GM19025 (cell line): ENCODE measurements around the gene AGMO.
"Not testable (repeated sequence)": the region's sequence is repeated elsewhere in the genome, so short reads cannot be mapped to it uniquely, and the experiment has no call there.

Source experiments
- ATAC-seq: cut with Tn5 transposase; IDR thresholded peaks from one replicate; pipeline ENCODE4 v1.9.1; 2021; ENCODE audit warnings: mild to moderate bottlenecking, low read depth, moderate library complexity; ENCODE audit not compliant: unreplicated experiment

The AGMO gene

DNA sequence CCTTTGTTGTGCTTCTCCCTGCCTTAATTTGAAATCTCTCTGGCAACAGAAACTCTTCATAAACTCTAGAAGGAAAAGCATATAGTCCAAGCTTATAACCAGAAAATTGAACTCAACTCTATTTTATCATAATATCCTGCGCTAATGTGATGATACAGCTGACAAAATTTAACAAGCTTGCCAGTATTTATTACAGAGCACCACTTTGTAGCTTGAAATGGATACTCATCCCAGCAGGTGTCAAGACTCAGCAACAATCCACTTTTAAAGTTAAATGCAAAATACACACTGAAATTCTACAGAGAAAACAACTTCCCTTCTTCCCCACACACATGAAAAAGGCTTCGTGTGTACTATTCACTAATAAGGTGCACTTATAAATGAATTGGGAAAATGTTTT, 228.9 kb downstream of the AGMO start:
- no peak for ATAC-seq

DNA sequence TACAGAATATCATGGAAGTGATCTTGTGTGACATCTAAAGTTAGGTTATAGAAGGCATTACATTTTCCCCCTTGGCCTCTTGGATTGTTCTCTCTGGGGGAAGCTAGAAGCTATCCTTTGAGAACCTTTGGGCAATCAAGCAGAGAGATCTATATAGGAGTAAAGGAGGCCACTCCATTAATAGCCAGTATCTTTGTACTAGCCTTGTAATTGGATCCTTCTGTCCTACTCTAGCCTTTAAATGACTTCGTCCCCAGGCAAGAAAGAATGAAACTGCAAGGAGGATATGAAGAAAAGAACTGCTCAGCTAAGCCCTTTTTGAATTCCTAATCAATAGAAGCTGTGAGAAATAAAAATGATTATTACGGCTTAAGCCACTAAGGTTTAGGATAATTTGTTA, 230.9 kb downstream of the AGMO start:
- no peak for ATAC-seq

DNA sequence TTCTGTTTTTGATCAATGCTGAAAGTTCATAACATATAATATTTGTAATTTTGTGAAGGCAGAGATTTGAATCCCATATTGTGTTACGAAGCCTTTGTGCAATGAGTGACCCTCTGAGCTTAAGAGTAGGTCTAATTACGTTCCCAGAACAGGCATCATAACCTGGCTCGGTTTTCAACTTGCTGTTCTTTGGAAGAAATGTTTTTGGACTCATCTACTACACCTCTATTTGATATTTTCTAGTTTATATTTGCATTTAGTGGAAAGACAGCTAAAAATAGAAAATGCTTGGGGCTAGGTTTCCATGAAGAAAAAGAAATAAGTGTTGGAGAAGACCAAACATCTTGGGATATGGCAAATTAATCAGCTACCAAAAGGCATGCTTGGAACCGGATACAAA, 234.8 kb downstream of the AGMO start:
- no peak for ATAC-seq

GRCh38 chr7:15326044-15326644, 235.7 kb downstream of the AGMO start:
- ATAC-seq: no peak

GRCh38 chr7:15323550-15323949, 238.3 kb downstream of the AGMO start:
- no peak for ATAC-seq

GRCh38 chr7:15317215-15317614, 244.6 kb downstream of the AGMO start:
- ATAC-seq: no peak

DNA sequence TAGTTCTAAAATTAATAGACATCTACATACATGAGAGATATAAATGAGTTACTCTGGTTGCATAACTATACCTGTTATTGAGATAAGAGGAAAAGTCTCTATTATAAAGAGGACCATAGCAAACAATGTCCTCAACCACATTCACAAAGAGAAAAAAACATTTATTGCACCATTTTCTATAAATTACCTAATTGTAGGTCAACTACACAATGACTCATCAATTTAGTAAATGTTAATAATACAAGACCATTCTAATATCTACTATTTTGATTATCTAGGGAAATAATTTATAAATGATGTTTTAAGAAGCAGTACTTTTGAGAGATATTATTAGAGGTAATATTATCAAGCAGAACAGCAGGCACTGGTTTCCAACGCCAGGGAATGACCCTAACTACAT, 246.1 kb downstream of the AGMO start:
- ATAC-seq: no peak

DNA sequence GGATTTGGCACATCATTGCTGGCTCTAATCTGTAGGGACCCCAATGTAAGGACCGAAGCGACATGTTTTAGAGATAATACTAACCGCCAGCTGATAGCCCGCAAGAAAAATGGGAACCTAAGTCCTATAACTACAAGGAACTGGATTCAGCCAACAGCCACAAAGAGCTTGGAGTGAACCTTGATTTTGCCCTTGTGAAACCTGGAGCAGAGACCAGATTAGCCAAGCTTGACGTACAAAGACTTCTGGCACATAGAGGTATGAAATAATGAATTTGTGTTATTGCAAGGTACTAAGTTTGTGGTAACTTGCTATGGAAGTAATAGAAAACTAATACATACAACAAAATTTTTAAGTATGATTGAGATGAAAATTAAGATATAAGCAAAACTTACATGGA, 246.9 kb downstream of the AGMO start:
- no peak for ATAC-seq

DNA sequence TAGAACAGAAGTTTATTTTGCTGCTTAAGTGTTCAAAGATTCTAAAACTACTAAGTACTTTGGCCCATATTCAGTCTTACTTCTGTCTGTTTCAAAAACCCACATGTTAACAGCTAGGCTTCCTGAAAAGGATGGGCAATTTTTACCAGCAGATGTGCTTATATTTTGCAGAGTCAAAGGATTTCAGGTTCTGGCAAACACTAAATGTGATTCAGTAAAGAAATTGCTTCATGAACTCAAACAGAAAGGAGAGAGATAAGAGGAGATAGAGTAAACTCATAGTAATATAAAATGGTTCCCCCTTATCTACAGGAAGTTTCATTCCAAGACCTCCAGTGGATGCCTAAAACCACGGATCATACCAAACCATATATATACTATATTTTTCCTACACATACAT, 248.5 kb downstream of the AGMO start:
- ATAC-seq: no peak

DNA sequence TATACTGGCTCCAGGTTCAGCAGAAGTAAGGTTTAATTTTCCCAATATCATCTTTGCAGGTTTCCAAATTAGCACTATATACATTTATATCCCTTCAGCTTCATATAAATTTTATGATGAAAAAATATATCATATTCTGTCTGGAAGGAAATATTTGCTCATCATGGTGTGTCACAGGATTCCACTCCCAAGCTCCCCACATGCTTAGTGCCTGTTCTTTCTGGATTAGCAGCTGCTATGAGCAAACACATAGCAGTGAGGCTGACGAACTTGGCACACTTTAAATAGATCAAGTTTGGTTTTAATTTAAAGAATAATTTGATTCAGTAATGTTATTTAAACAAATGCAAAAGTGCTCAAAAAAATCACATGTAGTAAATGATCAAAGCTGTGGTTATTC, 251.9 kb downstream of the AGMO start:
- no peak for ATAC-seq

GRCh38 chr7:15308821-15309220, 253.0 kb downstream of the AGMO start:
- no peak for ATAC-seq

DNA sequence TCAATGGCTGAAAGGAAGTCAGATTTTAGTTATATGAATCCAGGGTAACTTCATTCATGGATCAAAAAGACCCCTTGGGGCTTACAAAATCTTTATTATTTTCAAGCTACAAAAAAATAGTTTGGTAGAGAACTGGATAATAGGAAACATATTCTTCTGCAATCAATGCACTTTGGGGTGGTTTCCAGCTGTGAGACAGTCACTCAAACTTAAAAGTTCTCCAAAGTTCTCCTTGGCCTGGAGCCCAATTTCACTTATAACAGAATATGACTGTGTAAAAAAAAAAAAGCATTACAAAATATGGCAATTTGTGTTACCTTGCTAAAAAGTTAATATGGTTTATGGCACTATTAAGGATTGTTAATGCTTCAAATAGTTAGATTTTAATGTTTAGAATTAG, 255.5 kb downstream of the AGMO start:
- ATAC-seq: no peak

DNA sequence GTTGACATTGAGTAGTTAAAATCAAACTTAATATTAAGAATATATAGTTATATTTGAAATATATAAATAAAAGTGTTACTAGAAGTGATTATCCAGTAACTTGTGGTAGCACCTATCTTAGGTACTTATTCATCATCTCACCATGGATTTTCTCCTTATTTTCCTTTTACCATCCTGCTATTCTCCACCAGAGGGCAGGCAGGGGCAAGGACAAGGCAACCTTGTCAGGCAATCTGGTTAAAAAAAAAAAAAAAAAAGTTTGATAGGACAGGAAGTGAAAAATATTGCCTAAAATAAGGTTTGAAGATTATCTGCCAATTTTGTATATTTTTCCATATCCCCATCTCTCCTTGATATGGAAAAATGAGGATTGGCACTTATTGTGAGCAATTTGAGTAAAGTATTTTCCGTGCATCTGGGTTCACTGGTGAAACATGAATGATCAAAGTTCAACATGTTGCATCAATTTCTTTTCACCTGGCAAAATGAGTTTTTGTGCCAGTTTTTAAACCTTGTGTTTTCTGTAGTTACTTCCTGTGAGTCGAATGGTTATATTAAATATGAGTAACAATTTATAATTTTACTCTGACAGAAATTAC, 256.7 kb downstream of the AGMO start:
- ATAC-seq: no peak

DNA sequence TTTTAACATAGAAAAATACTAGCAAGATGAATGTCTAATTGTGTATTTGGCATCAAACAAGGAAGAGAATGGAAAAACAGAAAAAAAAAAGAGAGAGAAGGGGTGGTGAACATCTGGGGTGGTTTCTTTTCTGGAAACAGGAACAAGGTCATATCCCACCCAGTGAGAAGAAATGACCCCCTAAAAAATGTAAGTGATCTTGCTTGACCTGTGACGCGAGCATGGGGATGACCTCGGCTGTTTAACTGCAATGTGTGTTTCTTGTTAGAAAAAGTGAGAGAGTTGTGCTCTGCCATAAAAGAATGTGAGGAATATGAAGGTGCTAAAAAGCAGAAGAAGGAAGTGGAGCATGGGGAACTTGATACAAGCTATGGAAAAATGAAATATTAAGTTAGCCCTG, 258.5 kb downstream of the AGMO start:
- no peak for ATAC-seq

DNA sequence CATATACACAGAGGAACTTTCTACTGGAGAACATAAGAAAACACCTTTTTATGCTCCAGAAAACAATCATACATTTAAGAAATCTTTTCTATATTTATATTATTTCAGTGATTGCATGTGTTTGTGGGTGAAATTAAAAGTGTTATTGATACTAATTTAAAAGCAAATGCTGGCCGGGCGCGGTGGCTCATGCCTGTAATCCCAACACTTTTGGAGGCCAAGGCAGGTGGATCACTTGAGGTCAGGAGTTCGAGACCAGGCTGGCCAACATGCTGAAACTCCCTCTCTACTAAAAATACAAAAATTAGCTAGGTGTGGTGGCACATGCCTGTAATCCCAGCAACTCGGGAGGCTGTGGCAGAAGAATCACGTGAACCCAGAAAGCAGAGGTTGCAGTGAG, 260.8 kb downstream of the AGMO start:
- ATAC-seq: not testable (repeated sequence)

DNA sequence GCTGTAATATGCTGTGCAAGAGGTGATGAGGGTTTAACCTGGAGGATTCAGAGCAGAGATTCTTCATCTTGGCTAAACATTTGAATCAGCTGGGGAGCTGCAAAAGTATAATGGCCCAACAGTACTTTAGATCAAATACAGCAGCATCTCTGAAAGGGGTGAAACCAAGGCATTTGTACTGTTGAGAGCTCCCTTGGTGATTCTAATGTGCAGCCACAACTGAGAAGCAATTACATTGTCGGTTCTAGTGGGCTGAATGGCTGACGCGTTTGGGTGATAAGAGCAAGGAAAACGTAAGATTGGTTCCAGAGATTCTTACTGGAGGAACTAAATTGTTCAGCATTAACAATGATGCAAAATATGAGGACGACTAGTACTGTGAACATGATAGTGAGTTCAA, 269.7 kb downstream of the AGMO start:
- no peak for ATAC-seq

DNA sequence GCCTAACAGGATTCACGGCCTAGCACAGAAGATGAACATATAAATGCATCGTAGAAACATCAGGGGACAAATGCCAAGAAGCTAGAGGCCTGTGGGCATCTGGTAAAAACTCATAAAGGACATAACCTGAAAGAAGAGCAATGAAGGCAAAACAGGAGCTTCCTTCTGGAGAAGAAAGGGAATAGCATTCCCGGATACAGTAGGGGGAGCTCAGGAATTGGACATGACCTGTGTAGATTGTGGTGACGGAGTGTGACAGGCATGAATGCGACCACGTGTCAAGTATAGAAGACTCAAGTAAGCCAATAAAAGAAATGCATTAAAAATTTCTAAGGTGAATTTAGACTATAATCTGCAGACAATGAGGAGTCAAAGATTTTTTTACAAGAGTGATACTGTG, 270.1 kb downstream of the AGMO start:
- no peak for ATAC-seq

DNA sequence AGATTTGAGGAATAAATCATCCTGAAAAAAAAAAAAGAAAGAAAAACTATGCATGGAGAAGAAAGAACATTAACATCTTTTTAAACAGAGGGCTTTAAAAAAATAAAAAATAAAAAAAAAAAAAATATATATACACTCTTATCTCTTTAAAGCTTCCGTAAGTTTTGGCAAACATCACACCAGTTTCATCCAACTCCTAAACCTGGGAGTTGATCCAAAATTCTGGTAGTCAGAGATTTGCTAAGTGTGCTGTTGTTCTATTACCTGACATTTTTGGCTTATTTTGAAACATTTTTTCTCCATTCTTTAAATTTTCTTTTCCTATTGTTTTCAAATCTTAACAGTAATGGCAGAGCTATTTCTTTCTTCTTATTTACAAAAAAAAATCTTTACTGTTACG, 273.1 kb downstream of the AGMO start:
- ATAC-seq: no peak

GRCh38 chr7:15284396-15284795, 277.4 kb downstream of the AGMO start:
- ATAC-seq: no peak

- ATAC-seq: no peak
These were observed 281.6 kb downstream of the AGMO start for GRCh38 chr7:15280078-15280733.

DNA sequence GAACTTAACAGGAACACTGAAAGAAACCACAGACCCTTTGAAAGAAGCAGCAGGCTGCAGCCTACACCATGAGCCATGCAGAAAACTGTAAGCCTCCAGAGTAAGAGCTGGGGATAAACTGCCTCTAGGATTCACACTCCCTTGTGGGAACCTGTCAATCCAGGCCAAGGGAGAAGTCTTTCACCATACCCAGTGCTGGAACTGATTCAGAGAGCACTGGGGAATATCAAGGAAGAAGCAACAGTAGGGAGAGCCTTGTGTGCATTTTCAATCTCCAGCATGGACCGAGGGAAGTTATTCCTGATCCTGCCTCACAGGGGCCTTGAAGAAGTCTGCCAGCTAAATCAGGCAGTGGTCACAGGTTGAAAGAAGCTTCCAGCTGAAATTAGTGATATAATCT, 282.2 kb downstream of the AGMO start:
- ATAC-seq: no peak

- ATAC-seq: no peak
These were observed 304.1 kb downstream of the AGMO start for GRCh38 chr7:15257689-15258088.
